Mononuclear cell (primary cell): ENCODE measurements around the gene ACSS3. TPM values are rescaled to one million over a fixed set of nuclear protein-coding genes. Genes with fewer than 3 reads are reported as not detected.

Source experiments
- H3K27me3 ChIP-seq: 2 replicates; pipeline ENCODE4 v1.6.0; 2011; ENCODE audit warnings: low read length, control low read depth; ENCODE audit not compliant: insufficient read depth
- H3K4me1 ChIP-seq: 2 replicates; pipeline ENCODE4 v1.5.1; 2011; ENCODE audit warnings: mild to moderate bottlenecking, low read length, control low read depth; ENCODE audit not compliant: insufficient read depth
- H3K4me3 ChIP-seq: 2 replicates; pipeline ENCODE4 v1.5.1; 2011; ENCODE audit warnings: mild to moderate bottlenecking, low read length, moderate library complexity
- H3K9me3 ChIP-seq: 2 replicates; pipeline ENCODE4 v1.5.1; 2011; ENCODE audit warnings: low read depth, mild to moderate bottlenecking, control low read depth, low read length
- total RNA-seq: library from RNA; depleted of rRNA; stranded (reverse); fragments of >200 nt; gene quantifications from one replicate; pipeline ENCODE4 v1.2.3, GENCODE V29; 2012

The ACSS3 gene
- total RNA-seq, 1 donor = 0.10 TPM

DNA sequence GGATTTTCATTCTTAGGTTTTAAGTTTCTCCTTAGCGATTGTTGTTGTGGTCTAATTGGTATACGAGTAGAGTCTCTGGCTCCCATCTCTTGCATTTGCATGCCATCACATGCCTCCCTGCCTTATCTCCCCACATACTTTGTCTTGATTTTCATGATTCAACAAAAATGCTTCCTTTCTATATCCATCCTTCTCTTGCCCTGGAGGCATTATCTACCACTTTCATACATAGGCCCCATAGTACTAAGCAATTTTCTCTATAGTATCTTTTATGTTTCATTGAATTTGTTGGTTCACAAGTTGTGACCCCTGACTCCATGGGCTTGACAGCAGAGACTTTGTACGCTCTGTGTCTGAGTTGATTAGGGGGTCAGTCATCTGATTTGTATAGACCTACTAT lies 226.1 kb downstream of the ACSS3 start:
- Histone ChIP-seq H3K27me3 (no peaks in the 10 kb centered on the region), H3K4me1 (no peaks in the 10 kb centered on the region), H3K4me3 (no peak overlapping the region), H3K9me3 (no peaks in the 10 kb centered on the region)

Other genes starting within 250 kb of the ACSS3 start
- gene LIN7A, start 140.1 kb upstream of the ACSS3 start, total RNA-seq = 6.1 TPM